Suprapubic skin (tissue), 3 donors: Measurements from ENCODE around the gene RBM38.

ENCODE experiments used
- CTCF ChIP-seq, 2 donors: fragments of 200-600 bp in 1 of 2; fragments of 450-650 bp in 1 of 2; sonication (generic) in 1 of 2; IDR thresholded peaks; one replicate each; pipeline ENCODE4 v1.5.1; 2016 to 2019; ENCODE audit warnings: antibody characterized with exemption in 2 of 2, mild to moderate bottlenecking in 1 of 2, moderate library complexity in 1 of 2
- EP300 ChIP-seq: sonication (generic); formaldehyde crosslinking; IDR thresholded peaks from one replicate; pipeline ENCODE4 v1.6.1; 2017; ENCODE audit warnings: antibody characterized with exemption
- POLR2A ChIP-seq, 2 donors: fragments of 450-650 bp; IDR thresholded peaks; one replicate each; pipeline ENCODE4 v1.6.1; 2017; ENCODE audit warnings: antibody characterized with exemption in 2 of 2, mild to moderate bottlenecking in 2 of 2, moderate library complexity in 2 of 2

DNA sequence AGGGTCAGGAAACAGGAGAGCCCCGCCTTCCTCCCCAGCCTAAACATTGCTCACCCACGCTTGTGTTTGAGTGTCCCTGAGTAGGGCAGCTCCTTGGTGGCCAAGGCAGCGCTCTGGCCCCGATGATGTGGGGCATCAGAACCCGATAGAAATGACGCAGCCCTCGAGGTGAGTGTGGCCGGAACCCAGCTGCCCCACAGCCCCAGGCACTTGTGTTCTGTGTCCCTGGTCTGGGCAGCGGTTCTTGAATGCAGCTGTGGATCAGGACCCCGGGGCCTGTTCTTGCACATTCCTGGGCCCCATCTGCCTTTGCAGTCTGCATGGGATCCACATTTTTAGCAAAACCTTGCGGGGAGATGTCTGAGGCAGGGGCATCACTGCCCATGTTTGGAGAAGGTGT is 12.8 kb downstream of the RBM38 start:
- no peak for TF ChIP-seq EP300
- no peak for TF ChIP-seq POLR2A (IDR thresholded peaks at IDR 0.05)
- no peak for TF ChIP-seq CTCF (IDR thresholded peaks at IDR 0.05)
